H9 (cell line): ENCODE measurements around the gene DLEC1. TPM values are rescaled to one million over a fixed set of nuclear protein-coding genes. Genes with fewer than 3 reads are reported as not detected.

ENCODE experiments used
- DNase-seq: peaks from one replicate; pipeline ENCODE4 v3.0.0-alpha.2; 2017
- H2AFZ ChIP-seq: one replicate; pipeline ENCODE4 v1.6.1; 2013; ENCODE audit warnings: mild to moderate bottlenecking, low read length, control low read depth, moderate library complexity
- H2AK5ac ChIP-seq: 2 replicates; pipeline ENCODE4 v1.6.1; 2013; ENCODE audit warnings: low read length, control low read depth, mixed read lengths; ENCODE audit not compliant: insufficient read length
- H2BK120ac ChIP-seq: one replicate; pipeline ENCODE4 v1.6.1; 2013; ENCODE audit warnings: low read depth, mild to moderate bottlenecking, low read length, control low read depth, inconsistent platforms; ENCODE audit not compliant: poor library complexity, severe bottlenecking
- H2BK12ac ChIP-seq: 2 replicates; pipeline ENCODE4 v1.6.1; 2013; ENCODE audit warnings: low read length, control low read depth, mixed read lengths, low read depth; ENCODE audit not compliant: insufficient read length
- H2BK15ac ChIP-seq: 2 replicates; pipeline ENCODE4 v1.6.1; 2013; ENCODE audit warnings: low read depth, low read length, control low read depth
- H2BK20ac ChIP-seq: one replicate; pipeline ENCODE4 v1.6.1; 2013; ENCODE audit warnings: low read depth, mild to moderate bottlenecking, low read length, control low read depth, inconsistent platforms; ENCODE audit not compliant: poor library complexity, severe bottlenecking
- H2BK5ac ChIP-seq: 2 replicates; pipeline ENCODE4 v1.6.1; 2013; ENCODE audit warnings: low read length, control low read depth, mixed read lengths; ENCODE audit not compliant: insufficient read length
- H3K14ac ChIP-seq: 2 replicates; pipeline ENCODE4 v1.6.1; 2013; ENCODE audit warnings: low read length, control low read depth; ENCODE audit not compliant: insufficient read depth
- H3K18ac ChIP-seq: 2 replicates; pipeline ENCODE4 v1.6.1; 2013; ENCODE audit warnings: low read depth, mild to moderate bottlenecking, mixed read lengths, low read length, control low read depth; ENCODE audit not compliant: insufficient read length
- H3K23ac ChIP-seq: 2 replicates; pipeline ENCODE4 v1.6.1; 2013; ENCODE audit warnings: low read length, control low read depth, mixed read lengths, low read depth; ENCODE audit not compliant: insufficient read length
- H3K23me2 ChIP-seq: 2 replicates; pipeline ENCODE4 v1.6.1; 2013; ENCODE audit warnings: low read depth, mild to moderate bottlenecking, mixed read lengths, low read length, control low read depth; ENCODE audit not compliant: insufficient read length, poor library complexity, severe bottlenecking
- H3K27ac ChIP-seq: 2 replicates; pipeline ENCODE4 v1.5.1; 2013; ENCODE audit warnings: low read length, control low read depth, mixed read lengths, low read depth; ENCODE audit not compliant: insufficient read length
- H3K27me3 ChIP-seq: 2 replicates; pipeline ENCODE4 v1.6.1; 2013; ENCODE audit warnings: low read length, control low read depth, inconsistent platforms; ENCODE audit not compliant: insufficient read depth
- H3K4ac ChIP-seq: 2 replicates; pipeline ENCODE4 v1.6.1; 2013; ENCODE audit warnings: low read depth, mild to moderate bottlenecking, control low read depth, inconsistent platforms, low read length, moderate library complexity
- H3K4me1 ChIP-seq: 2 replicates; pipeline ENCODE4 v1.6.1; 2013; ENCODE audit warnings: low read length, control low read depth, inconsistent platforms; ENCODE audit not compliant: insufficient read depth
- H3K4me2 ChIP-seq: 2 replicates; pipeline ENCODE4 v1.6.1; 2013; ENCODE audit warnings: low read length, control low read depth, mixed read lengths; ENCODE audit not compliant: insufficient read length, insufficient read depth
- H3K56ac ChIP-seq: 2 replicates; pipeline ENCODE4 v1.6.1; 2013; ENCODE audit warnings: low read depth, mild to moderate bottlenecking, mixed read lengths, low read length, control low read depth; ENCODE audit not compliant: insufficient read length
- H3K79me1 ChIP-seq: 2 replicates; pipeline ENCODE4 v1.6.1; 2013; ENCODE audit warnings: low read depth, mild to moderate bottlenecking, moderate library complexity, low read length, control low read depth, inconsistent platforms; ENCODE audit not compliant: insufficient read depth, poor library complexity, severe bottlenecking
- H3K79me2 ChIP-seq: 2 replicates; pipeline ENCODE4 v1.6.1; 2013; ENCODE audit warnings: low read length, control low read depth, inconsistent platforms; ENCODE audit not compliant: insufficient read depth
- H3K9ac ChIP-seq: 2 replicates; pipeline ENCODE4 v1.6.1; 2013; ENCODE audit warnings: low read length, control low read depth, mixed read lengths; ENCODE audit not compliant: insufficient read length; ENCODE audit errors: extremely low read depth
- H3K9me3 ChIP-seq: one replicate; pipeline ENCODE4 v1.6.1; 2013; ENCODE audit warnings: low read depth, low read length, inconsistent platforms; ENCODE audit not compliant: control insufficient read depth
- H3T11ph ChIP-seq: one replicate; pipeline ENCODE4 v1.6.1; 2013; ENCODE audit warnings: mild to moderate bottlenecking, low read length, control low read depth, inconsistent platforms
- H4K20me1 ChIP-seq: one replicate; pipeline ENCODE4 v1.6.1; 2013; ENCODE audit not compliant: control insufficient read depth, insufficient read length, insufficient read depth
- H4K5ac ChIP-seq: 2 replicates; pipeline ENCODE4 v1.6.1; 2013; ENCODE audit warnings: low read depth, mild to moderate bottlenecking, mixed read lengths, low read length, control low read depth; ENCODE audit not compliant: insufficient read length
- H4K8ac ChIP-seq: replicated peaks from 2 replicates; pipeline ENCODE4 v1.6.1; 2013; ENCODE audit warnings: low read length, control low read depth, mixed read lengths, low read depth; ENCODE audit not compliant: insufficient read length
- H4K91ac ChIP-seq: 2 replicates; pipeline ENCODE4 v1.6.1; 2013; ENCODE audit warnings: low read depth, mild to moderate bottlenecking, moderate library complexity, mixed read lengths, low read length, control low read depth; ENCODE audit not compliant: insufficient read length
- H3K27ac Mint-ChIP-seq, 3 experiments: 2 replicates in 2 of 3; 3 replicates in 1 of 3; pipeline ENCODE4 v1.8.0; 2020 to 2021; ENCODE audit warnings: mixed read lengths in 3 of 3, mild to moderate bottlenecking in 1 of 3, moderate library complexity in 1 of 3
- H3K27me3 Mint-ChIP-seq: 2 replicates; pipeline ENCODE4 v1.8.0; 2021; ENCODE audit warnings: low read depth, mild to moderate bottlenecking, moderate library complexity, mixed read lengths
- H3K36me3 Mint-ChIP-seq, 3 experiments: 2 replicates in 2 of 3; 3 replicates in 1 of 3; pipeline ENCODE4 v1.8.0; 2020 to 2021; ENCODE audit warnings: low read depth in 3 of 3, mixed read lengths in 3 of 3; ENCODE audit not compliant: insufficient read depth in 1 of 3
- H3K4me1 Mint-ChIP-seq, 2 experiments: 2 replicates each; pipeline ENCODE4 v1.8.0; 2020; ENCODE audit warnings: mixed read lengths in 2 of 2
- H3K4me3 Mint-ChIP-seq, 2 experiments: 2 replicates in 1 of 2; 3 replicates in 1 of 2; pipeline ENCODE4 v1.8.0; 2020 to 2021; ENCODE audit warnings: mild to moderate bottlenecking in 2 of 2, mixed read lengths in 2 of 2, moderate library complexity in 1 of 2
- H3K9me3 Mint-ChIP-seq, 2 experiments: 2 replicates in 1 of 2; 3 replicates in 1 of 2; pipeline ENCODE4 v1.8.0; 2020; ENCODE audit warnings: mild to moderate bottlenecking in 2 of 2, mixed read lengths in 2 of 2, moderate library complexity in 1 of 2
- CTCF ChIP-seq: fragments of 200-600 bp; sonication (generic); conservative IDR thresholded peaks from 3 replicates; pipeline ENCODE4 v1.8.0; 2021; ENCODE audit warnings: antibody characterized with exemption, mild to moderate bottlenecking
- WGBS: extraction: QIAGEN DNeasy Blood & Tissue Kit; methylation state at CpG from one replicate; pipeline ENCODE4 v1.1.7; 2013; ENCODE audit warnings: missing lambda C conversion rate, low lambda C conversion rate, mixed read lengths; ENCODE audit not compliant: insufficient read length; ENCODE audit errors: extremely low coverage; 5-methylcytosine and 5-hydroxymethylcytosine counted together
- total RNA-seq: library from RNA; stranded (reverse); gene quantifications from 2 replicates; pipeline ENCODE4 v1.2.1, GENCODE V29; 2021

Gene DLEC1
- total RNA-seq, 1 experiment from 2014 or later: 2.1 TPM

- Histone ChIP-seq H3K27me3 (no peaks in the 10 kb centered on the region), H2BK5ac (no peak overlapping the region), H3K23me2 (peaks cover 3% of the 10 kb centered on the region), H3K4me2 (peak overlapping the region; percentile 69), H2BK120ac (no peak overlapping the region), H3K4me1 (no peaks in the 10 kb centered on the region), H3K14ac (no peak overlapping the region), H3K4ac (no peak overlapping the region), H3K9ac (no peak overlapping the region), H4K91ac (no peak overlapping the region), H3K56ac (no peak overlapping the region), H4K20me1 (no peaks in the 10 kb centered on the region), H2AK5ac (no peak overlapping the region), H3K27ac (no peak overlapping the region), H3K9me3 (no peaks in the 10 kb centered on the region), H2BK20ac (no peak overlapping the region), H2BK12ac (no peak overlapping the region), H3K23ac (no peak overlapping the region), H2AFZ (no peak overlapping the region), H3K79me1 (no peaks in the 10 kb centered on the region), H4K8ac (no peak overlapping the region), H2BK15ac (no peak overlapping the region), H3T11ph (no peak overlapping the region), H3K18ac (no peak overlapping the region), H4K5ac (no peak overlapping the region), H3K79me2 (peaks cover 12% of the 10 kb centered on the region; the same call in 1 of the 2 replicates)
- TF ChIP-seq CTCF: no peak
- peak overlapping the region; percentile 93 to 99 for H3K4me3 Mint-ChIP-seq
- DNase-seq: no peak
- 0 out of 2 replicates have a peak, but pooled peaks cover 3% of the 10 kb centered on the region for H3K27me3 Mint-ChIP-seq
- H3K9me3 Mint-ChIP-seq: no peaks in the 10 kb centered on the region
- peaks cover 11 to 21% of the 10 kb centered on the region in 2 experiments for H3K4me1 Mint-ChIP-seq
- H3K27ac Mint-ChIP-seq: peak overlapping the region in 2 of 3 experiments; percentile 100; a peak in 2 of 7 replicates
- H3K36me3 Mint-ChIP-seq: peaks cover 0 to 4% (median 0%) of the 10 kb centered on the region in 3 experiments; a peak in 1 of 7 replicates
- WGBS: no CpG with 5 or more reads among the region's 24 CpGs
These were observed 125.0 kb downstream of the DLEC1 start for GRCh38 chr3:38163841-38164642.
